GM12873 (cell line): ENCODE measurements around the gene NSD1.

Experiments
- TF ChIP-seq, protein P1 (sequence below): IDR thresholded peaks from 2 replicates; pipeline ENCODE4 v1.5.1; 2012; ENCODE audit warnings: low read depth, mild to moderate bottlenecking, moderate library complexity, low read length, control low read depth; ENCODE audit not compliant: insufficient read depth; ENCODE audit errors: missing control alignments

The NSD1 gene

DNA sequence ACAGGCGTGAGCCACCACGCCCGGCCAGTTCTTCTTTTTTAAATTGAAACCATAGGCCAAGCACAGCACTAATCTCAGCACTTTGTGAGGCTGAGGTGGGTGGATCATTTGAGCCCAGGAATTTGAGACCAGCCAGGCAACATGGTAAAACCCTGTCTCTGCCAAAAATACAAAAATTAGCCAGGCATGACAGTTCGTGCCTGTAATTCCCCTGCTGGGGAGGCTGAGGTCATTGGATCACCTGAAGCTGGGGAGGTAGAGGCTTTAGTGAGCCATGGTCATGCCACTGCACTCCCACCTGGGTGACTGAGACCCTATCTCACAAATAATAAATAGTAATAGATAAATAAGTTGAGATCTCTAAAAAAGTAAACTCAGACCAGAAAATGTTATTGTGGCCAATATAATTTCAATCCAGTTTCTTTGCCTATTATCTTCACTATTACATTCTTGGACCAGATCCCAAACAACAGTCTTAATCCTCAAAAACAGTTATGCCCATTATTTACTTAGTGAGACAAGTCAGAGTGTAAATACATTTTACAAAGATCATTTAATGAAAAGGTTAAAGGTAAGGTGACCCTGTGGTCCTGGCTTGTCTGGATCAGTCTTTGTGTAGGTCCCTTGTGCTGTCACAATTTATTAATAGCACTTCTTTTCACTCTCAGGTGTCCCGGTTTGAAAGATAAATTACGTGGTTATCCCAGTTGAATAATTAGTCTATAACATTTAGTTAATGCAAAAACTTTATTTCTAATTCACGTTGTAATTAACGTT is 116.4 kb downstream of the NSD1 start:
- TF ChIP-seq, protein P1, sequence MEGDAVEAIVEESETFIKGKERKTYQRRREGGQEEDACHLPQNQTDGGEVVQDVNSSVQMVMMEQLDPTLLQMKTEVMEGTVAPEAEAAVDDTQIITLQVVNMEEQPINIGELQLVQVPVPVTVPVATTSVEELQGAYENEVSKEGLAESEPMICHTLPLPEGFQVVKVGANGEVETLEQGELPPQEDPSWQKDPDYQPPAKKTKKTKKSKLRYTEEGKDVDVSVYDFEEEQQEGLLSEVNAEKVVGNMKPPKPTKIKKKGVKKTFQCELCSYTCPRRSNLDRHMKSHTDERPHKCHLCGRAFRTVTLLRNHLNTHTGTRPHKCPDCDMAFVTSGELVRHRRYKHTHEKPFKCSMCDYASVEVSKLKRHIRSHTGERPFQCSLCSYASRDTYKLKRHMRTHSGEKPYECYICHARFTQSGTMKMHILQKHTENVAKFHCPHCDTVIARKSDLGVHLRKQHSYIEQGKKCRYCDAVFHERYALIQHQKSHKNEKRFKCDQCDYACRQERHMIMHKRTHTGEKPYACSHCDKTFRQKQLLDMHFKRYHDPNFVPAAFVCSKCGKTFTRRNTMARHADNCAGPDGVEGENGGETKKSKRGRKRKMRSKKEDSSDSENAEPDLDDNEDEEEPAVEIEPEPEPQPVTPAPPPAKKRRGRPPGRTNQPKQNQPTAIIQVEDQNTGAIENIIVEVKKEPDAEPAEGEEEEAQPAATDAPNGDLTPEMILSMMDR: no peak

DNA sequence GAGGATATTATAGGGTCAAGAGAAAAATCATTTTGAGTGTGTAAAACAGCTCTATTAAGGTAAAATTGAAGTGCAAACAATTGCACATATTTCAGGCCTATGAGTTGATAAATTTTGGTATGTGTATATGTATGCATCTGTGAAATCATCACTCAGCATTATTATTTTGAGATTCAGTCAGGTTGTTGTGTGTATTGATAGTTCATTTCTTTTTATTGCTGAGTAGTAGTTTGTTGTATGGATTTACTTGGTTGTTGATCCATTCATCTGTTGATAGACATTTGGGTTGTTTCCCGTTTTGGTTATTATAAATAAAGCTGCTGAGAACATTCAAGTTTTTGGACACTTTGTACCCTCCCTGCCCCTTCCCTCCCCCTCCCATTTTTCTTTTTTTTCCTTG is 119.7 kb downstream of the NSD1 start:
- TF ChIP-seq, protein P1: no peak

DNA sequence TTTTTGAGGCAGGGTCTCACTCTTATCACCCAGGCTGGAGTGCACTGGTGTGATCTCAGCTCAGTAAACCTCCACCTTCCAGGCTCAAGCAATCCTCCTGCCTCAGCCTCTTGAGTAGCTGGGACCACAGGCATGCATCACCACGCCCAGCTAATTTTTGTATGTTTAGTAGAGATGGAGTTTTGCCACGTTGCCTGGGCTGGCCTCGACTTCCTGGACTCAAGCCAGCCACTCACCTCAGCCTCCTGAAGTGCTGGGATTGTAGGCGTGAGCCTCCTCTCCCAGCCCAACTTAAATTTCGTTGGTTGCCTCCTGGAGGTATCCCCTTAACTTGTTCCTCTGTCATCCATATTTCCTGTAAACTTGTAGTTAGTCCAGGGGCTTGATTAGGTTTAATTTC is 122.7 kb downstream of the NSD1 start:
- TF ChIP-seq, protein P1: no peak

DNA sequence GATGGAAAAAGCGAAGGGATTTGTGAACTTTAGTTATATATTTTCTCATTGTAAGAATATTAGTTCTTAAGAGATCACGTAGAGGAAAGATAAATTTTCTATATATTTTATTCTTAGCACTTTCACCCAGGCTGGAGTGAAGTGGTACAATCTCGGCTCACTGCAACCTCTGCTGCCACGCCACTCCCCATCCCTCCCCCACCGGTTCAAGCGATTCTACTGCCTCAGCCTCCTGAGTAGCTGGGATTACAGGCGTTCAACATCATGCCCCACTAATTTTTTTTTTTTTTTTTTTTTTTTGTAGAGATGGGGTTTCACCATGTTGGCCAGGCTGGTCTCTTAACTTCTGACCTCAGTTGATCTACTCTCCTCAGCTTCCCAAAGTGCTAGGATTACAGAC is 127.4 kb downstream of the NSD1 start:
- TF ChIP-seq, protein P1: no peak

DNA sequence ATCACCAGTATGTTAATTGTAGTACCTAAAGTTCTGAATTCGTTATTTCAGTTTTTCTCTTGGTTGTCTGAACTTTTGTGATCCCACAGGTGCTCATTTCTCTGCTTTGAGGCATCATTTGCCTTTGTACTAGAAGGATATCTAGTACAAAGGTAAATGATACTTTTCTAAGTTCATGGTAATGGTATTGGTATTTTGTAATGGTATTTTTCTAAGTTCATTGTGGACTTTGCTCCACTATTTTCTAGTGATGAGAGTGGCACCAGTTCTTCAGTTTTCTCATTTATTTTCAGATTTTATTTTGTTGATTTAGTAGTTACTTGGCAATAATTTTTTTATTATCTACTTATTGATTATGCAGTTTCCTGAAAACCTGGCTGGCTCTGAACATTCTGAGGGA is 127.9 kb downstream of the NSD1 start:
- TF ChIP-seq, protein P1: no peak

DNA sequence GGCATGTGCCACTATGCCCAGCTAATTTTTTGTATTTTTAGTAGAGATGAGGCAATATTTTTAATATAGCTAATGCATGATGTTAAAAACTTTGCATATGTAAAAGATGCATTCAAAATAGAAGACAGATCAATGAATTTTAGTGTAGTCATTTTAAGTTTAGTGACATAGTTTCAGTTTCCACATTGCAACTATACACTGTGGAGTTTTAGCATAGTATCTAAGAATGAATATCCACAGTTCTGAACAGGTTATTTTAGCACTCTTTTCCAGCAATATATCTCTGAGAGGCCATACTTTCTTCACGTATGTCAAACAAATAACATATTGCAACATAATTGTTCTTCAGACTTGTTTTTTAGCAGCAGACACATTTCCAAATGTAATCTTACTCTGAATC is 130.6 kb downstream of the NSD1 start:
- TF ChIP-seq, protein P1: no peak

DNA sequence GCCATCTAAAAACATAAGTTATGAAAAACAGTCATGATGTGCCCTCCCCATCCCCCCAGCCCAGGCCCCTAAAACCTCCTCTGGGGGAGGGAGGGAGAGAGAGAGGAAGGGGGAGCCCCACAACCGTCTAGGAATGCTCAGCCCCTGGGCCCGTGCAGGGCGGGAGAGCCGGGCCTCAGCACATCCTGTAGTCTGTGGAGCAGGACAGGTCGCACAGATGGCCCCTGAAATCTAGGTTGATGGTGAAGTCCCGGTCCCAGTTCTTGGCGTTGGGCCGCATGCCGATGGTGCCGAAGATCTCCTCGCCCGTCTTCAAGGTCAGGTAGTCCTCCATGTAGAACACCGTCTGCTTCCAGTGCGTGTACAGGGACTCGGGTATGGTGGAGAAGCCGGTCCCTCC is 131.8 kb downstream of the NSD1 start:
- TF ChIP-seq, protein P1: no peak
